HG03565 (cell line): ENCODE results near the gene POU2AF1.
A peak's percentile ranks its signal among the peaks of the same experiment; 100 is the strongest.
"Not testable (repeated sequence)": the region's sequence is repeated elsewhere in the genome, so short reads cannot be mapped to it uniquely, and the experiment has no call there.

Experiments used
- ATAC-seq: cut with Tn5 transposase; IDR thresholded peaks from one replicate; pipeline ENCODE4 v1.9.1; 2021; ENCODE audit warnings: mild to moderate bottlenecking, moderate library complexity; ENCODE audit not compliant: unreplicated experiment

POU2AF1 gene

DNA sequence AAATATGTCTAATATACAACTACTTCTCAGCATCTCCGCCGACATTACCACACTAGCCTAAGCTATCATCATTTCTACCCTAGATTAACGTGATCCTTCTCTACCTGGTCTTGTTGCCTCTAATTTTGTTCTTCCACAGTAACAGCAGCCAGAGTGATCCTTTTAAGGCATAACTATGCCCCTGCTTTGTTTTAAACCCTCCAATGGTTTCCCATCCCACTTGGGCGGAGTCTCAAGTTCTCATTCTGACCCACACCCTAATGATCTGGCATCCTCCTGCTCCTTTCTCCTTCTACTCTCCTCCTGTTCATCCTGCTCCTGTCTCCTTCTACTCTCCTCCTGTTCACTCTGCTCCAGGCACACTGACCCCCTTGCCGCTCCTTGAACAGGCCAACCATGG is 31.9 kb upstream of the POU2AF1 start:
- ATAC-seq: no peak

GRCh38 chr11:111409915-111410314 is 30.8 kb upstream of the POU2AF1 start:
- peak; percentile 72 for ATAC-seq

DNA sequence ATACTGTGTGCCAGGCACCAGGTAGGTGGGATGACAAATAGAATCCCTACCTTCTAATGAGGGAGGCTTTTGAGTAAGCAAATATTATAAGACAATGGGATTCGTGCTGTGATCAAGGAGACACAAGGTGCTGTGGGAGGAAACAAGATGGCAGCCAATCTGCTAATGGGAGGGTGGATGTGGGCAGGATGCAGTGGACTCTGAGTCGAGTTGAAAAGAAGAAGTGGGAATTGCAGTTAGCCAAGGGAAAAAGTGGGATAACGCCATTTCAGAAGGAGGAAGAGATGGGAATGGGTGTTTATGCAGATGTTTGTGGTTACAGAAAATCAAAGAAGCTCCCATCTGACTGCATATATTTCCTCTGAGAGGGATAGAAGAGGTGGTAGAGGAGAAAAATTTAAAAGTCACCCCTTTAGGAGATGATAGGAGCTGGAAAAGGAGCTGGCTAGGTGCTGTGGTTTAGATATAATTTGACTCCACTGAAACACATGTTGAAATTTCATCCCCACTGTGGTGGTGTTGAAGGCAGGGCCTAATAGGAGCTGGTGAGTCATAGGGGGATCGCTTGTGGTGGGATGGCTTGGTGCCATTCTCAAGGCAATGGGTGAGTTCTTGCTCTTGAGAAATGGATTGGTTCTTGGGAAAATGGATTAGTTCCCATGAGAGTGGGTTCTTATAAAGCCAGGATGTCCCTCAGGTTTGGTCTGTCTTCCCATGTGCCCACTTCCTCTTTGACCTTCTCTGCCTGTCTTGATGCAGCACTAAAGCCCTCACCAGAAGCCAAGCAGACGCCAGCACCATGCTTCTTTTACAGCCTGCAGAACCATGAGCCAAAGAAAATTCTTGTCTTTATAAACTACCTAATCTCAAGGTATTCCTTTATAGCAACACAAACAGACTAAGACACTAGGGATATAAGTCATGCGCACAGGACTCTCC is 30.0 kb upstream of the POU2AF1 start:
- peak; percentile 33 for ATAC-seq

DNA sequence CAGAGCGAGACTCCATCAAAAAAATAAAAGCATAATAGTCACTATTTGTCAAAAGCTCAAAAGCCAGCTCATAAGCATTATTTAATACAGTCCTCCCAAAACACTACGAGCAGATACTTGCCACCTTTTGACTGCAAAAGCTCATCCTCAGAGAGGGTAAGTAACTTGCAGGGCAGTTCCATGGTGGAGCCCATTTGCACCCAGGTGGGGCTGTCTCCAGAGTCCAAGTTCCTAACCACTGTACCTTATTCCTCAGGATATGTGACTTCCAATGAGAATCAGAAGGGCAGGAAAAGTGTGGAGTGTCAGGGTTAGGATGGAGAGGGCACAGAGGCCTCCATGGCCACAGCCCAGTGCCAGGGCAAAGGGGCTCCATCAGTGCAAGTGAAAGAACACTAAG is 28.6 kb upstream of the POU2AF1 start:
- ATAC-seq: no peak

DNA sequence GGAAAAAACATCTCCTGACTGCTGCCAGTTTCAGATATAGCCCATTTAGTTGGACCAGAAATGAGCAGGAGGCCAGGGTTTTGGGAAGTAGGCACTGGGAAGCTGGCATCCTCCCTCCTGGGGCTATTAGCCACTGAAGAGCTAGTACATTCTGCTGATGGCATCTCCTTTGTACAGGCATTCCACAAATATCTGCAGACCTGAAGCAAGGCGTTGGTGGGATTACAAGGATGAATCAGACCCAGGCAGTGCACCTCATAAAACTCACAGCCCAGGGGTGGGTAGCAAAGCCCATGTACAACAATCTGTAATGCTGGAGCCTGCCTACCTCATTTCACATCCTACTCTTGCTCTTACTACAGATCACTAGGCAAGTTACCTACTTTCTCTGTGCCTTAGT is 27.5 kb upstream of the POU2AF1 start:
- ATAC-seq: no peak

DNA sequence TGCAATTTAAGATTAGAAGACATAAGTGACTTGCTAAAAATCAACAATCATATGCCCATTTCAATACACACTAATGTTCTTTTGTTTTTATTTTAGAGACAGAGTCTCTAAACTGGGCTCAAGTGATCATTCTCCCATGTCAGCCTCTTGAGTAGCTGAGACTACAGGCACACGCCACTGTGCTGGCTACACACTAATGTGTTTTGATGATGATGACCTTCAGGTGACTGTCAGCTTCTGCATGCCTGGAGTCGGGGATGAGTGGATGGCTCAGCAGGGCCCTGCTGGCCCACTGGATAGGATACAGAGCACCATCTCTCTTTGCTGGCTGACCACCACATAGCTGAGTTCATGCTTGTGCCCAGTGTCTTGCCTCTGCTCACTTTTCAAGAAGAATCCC is 27.0 kb upstream of the POU2AF1 start:
- ATAC-seq: no peak

DNA sequence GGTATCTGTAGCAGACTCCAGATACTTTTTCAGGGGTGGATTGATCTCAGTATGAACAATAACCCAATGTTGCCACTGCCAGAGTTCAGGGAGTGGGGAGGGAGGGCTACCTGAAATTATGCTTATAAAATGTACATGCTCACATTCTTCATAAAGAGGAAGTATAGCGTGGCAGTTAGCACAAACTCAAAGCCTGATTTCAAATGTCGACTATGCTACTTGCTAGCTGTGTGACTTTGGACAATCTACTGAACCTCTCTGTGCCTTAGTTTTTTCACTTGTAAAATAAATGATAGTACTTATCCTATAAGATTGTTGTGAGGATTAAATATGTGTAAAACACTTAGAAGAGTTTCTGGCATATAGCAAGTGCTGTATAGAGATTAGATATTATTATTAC is 26.5 kb upstream of the POU2AF1 start:
- no peak for ATAC-seq

- ATAC-seq: no peak
Measured at GRCh38 chr11:111403051-111403726, 24.1 kb upstream of the POU2AF1 start.

GRCh38 chr11:111402411-111402810 is 23.3 kb upstream of the POU2AF1 start:
- no peak for ATAC-seq

DNA sequence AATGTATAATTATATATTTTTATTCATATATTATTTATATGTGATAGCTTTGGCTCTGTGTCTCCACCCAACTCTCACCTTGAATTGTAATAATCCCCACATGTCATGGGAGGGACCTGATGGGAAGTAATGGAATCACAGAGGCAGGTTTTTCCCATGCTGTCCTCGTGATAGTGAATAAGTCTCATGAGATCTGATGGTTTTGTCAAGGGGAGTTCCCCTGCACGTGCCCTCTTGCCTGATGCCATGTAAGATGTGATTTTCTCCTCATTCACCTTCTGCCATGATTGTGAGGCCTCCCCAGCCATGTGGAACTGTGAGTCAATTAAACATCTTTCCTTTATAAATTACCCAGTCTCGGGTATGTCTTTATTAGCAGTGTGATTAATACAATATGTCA is 22.9 kb upstream of the POU2AF1 start:
- ATAC-seq: not testable (repeated sequence)

DNA sequence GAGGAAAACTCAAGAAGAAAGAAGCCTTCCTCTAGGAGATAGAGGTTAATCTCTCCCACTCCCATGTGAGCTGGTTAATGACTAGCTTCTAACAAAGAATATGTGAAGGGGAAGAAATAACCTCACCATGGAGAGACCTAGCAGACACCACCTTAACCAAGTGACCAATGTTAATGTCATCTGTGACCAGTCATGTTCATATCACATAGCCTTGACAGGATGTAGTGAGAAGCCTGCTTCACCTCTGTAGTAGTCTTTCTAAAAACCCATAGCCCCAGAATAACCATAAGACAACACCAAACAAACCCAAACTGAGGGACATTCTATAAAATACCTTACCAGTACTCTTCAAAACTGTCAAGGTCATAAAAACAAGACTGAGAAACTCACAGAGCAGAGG is 21.5 kb upstream of the POU2AF1 start:
- ATAC-seq: no peak

DNA sequence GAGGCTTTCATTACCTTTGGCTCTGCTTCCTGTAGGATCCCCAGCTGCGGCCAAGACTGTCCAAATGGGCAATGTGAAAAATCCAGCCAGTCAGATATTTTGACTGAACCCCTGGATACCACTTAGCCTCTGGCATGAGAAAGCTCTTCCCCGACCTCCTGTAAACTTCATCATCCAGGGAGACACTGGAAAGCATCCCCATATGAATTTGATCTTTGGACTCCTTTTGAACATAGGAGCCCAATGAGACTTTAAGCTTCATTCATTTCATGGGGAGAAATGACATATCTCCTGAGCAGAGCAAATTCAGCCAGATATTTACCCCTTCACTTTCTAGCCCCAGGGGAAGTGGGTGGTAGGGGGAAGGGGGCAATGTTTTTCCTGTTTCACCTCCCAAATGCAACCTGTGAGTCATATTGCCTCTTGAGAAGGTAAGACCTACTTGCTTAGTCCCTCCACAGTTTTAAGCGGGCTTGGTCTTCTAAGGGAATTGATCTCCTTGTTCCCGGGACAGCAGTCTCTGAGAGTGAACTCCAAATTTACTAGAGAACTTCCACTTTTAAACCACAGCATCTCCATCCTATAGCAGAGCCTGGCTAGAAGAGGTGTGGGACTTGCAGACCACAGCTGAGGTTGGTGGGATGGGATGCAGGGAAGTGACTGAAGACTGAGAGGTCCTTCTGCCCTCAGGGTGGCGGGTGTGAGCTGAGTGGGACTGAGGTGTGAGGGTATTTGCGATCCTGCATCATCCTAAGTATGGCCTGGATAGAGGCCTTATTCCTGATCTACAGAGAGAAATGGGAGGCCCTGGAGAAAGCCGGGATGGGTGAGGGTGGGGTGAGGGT is 20.3 kb upstream of the POU2AF1 start:
- no peak for ATAC-seq

DNA sequence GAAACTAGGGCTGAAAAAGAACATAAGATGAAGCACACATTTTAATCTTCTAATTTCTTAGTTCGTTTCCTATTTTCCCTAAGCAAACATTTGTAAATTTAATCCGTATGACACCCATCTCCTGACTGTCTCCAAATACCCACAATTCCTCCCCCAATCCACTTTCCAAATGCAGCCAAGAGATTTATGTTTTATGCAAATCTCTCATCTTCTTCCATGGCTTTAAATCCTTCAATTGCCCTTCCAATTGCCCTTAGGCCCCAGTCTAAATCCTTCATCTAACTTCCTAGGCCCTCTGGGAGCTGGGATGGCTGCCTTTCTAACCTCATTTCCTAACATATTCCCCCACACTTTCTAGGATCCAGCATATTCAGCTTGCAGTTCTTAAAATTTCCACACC is 18.0 kb upstream of the POU2AF1 start:
- ATAC-seq: no peak

GRCh38 chr11:111395749-111396148 is 16.7 kb upstream of the POU2AF1 start:
- ATAC-seq: no peak

GRCh38 chr11:111395081-111395480 is 16.0 kb upstream of the POU2AF1 start:
- no peak for ATAC-seq

- ATAC-seq: not testable (repeated sequence)
Measured at GRCh38 chr11:111394147-111394546, 15.1 kb upstream of the POU2AF1 start.

- ATAC-seq: no peak
Measured at GRCh38 chr11:111393585-111393984, 14.5 kb upstream of the POU2AF1 start.

DNA sequence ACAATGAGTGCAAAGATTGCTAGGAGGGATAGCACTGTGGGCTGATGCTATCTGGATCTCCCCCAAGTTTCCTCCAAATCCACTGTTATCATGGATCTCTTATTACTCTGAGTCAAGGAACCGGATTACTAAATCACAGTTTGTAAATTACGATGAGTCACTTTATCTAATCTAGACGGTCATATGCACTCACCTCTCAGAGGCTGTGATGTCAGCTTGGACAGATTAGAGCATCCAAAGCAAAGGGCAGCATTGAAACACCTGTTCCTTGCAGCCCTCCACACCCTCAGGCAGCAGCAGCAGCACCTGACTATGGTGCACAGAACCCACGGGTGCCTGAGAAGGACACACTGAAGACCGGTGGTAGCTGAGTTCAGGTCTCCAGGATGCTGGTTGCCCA is 14.0 kb upstream of the POU2AF1 start:
- ATAC-seq: no peak

- no peak for ATAC-seq
Measured at GRCh38 chr11:111392552-111392951, 13.5 kb upstream of the POU2AF1 start.

GRCh38 chr11:111391328-111392124 is 12.5 kb upstream of the POU2AF1 start:
- no peak for ATAC-seq

GRCh38 chr11:111388842-111389241 is 9.8 kb upstream of the POU2AF1 start:
- ATAC-seq: no peak
